WTC11 (cell line): Measurements from ENCODE around the gene INPP4B. TPM values are rescaled to one million over a fixed set of nuclear protein-coding genes. Genes with fewer than 3 reads are reported as not detected.

Source experiments
- ATAC-seq: fragments of 200-7000 bp; cut with Tn5 transposase; 2 replicates; pipeline ENCODE4 v1.10.0; 2021; ENCODE audit warnings: mild to moderate bottlenecking, moderate library complexity
- CTCF ChIA-PET: fragments of 300-600 bp; sonication (Branson Sonifier 250); formaldehyde crosslinking; loops from one replicate; lab custom pipeline; 2021; ENCODE audit warnings: antibody characterized with exemption; lab: Charles Lee
- POLR2A ChIA-PET: fragments of 350-600 bp; sonication (Branson Sonifier 250); formaldehyde crosslinking; loops from one replicate; lab custom pipeline; 2021; ENCODE audit warnings: antibody characterized with exemption; lab: Charles Lee
- DNase-seq: peaks from one replicate; pipeline ENCODE4 v3.0.0; 2021; ENCODE audit warnings: low spot score
- H3K27ac Mint-ChIP-seq: 2 replicates; pipeline ENCODE4 v1.8.0; 2021; ENCODE audit warnings: mixed read lengths
- H3K27me3 Mint-ChIP-seq: 2 replicates; pipeline ENCODE4 v1.8.0; 2021; ENCODE audit warnings: low read depth, mild to moderate bottlenecking, moderate library complexity, mixed read lengths
- H3K36me3 Mint-ChIP-seq: 2 replicates; pipeline ENCODE4 v1.8.0; 2021; ENCODE audit warnings: mixed read lengths
- H3K4me1 Mint-ChIP-seq: 2 replicates; pipeline ENCODE4 v1.8.0; 2022; ENCODE audit warnings: mixed read lengths
- H3K4me3 Mint-ChIP-seq: 2 replicates; pipeline ENCODE4 v1.8.0; 2021; ENCODE audit warnings: mild to moderate bottlenecking, moderate library complexity, mixed read lengths
- H3K9me3 Mint-ChIP-seq: 2 replicates; pipeline ENCODE4 v1.8.0; 2021; ENCODE audit warnings: mixed read lengths
- EMX1 ChIP-seq: fragments of 250-450 bp; sonication (Bioruptor Pico); IDR thresholded peaks from 2 replicates; pipeline ENCODE4 v1.8.0; 2021; ENCODE audit warnings: mild to moderate bottlenecking
- ESRRA ChIP-seq: sonication (generic); formaldehyde crosslinking; IDR thresholded peaks from 2 replicates; pipeline ENCODE4 v1.8.1; 2022; ENCODE audit warnings: mild to moderate bottlenecking, missing genetic modification reagents, borderline replicate concordance
- FOXK1 ChIP-seq: sonication (generic); formaldehyde crosslinking; IDR thresholded peaks from 2 replicates; pipeline ENCODE4 v1.8.0; 2022; ENCODE audit warnings: mild to moderate bottlenecking, moderate library complexity, missing genetic modification reagents
- GTF2I ChIP-seq: fragments of 250-450 bp; sonication (Bioruptor Pico); conservative IDR thresholded peaks from 2 replicates; pipeline ENCODE4 v1.4.0; 2021; ENCODE audit warnings: mild to moderate bottlenecking
- HMGA2 ChIP-seq: fragments of 250-450 bp; sonication (Bioruptor Pico); IDR thresholded peaks from 2 replicates; pipeline ENCODE4 v1.4.0; 2021; ENCODE audit warnings: mild to moderate bottlenecking, moderate library complexity
- JUN ChIP-seq: sonication (generic); formaldehyde crosslinking; IDR thresholded peaks from 2 replicates; pipeline ENCODE4 v1.8.0; 2023; ENCODE audit warnings: mild to moderate bottlenecking, missing genetic modification reagents
- KAT7 ChIP-seq: sonication (generic); formaldehyde crosslinking; IDR thresholded peaks from 2 replicates; pipeline ENCODE4 v1.8.1; 2023; ENCODE audit warnings: missing genetic modification reagents, mild to moderate bottlenecking, borderline replicate concordance
- MXD4 ChIP-seq: fragments of 250-450 bp; sonication (Bioruptor Pico); IDR thresholded peaks from 2 replicates; pipeline ENCODE4 v1.8.0; 2021; ENCODE audit warnings: mild to moderate bottlenecking, moderate library complexity, borderline replicate concordance
- MYBL2 ChIP-seq: sonication (generic); formaldehyde crosslinking; IDR thresholded peaks from 2 replicates; pipeline ENCODE4 v1.8.1; 2023; ENCODE audit warnings: mild to moderate bottlenecking, moderate library complexity, missing genetic modification reagents
- NFE2L1 ChIP-seq: sonication (generic); formaldehyde crosslinking; IDR thresholded peaks from 2 replicates; pipeline ENCODE4 v1.8.1; 2023; ENCODE audit warnings: missing genetic modification reagents
- NR1H2 ChIP-seq: sonication (generic); formaldehyde crosslinking; IDR thresholded peaks from 2 replicates; pipeline ENCODE4 v1.9.0; 2021; ENCODE audit warnings: mild to moderate bottlenecking, moderate library complexity, missing genetic modification reagents
- NR3C1 ChIP-seq: sonication (generic); formaldehyde crosslinking; conservative IDR thresholded peaks from 2 replicates; pipeline ENCODE4 v1.8.1; 2023; ENCODE audit warnings: low read depth, mild to moderate bottlenecking, missing genetic modification reagents
- PRRX2 ChIP-seq: fragments of 250-450 bp; sonication (Bioruptor Pico); IDR thresholded peaks from 2 replicates; pipeline ENCODE4 v1.8.0; 2021; ENCODE audit warnings: mild to moderate bottlenecking
- SMAD3 ChIP-seq: sonication (generic); formaldehyde crosslinking; IDR thresholded peaks from 2 replicates; pipeline ENCODE4 v1.8.0; 2022; ENCODE audit warnings: missing genetic modification reagents, mild to moderate bottlenecking, borderline replicate concordance
- SP1 ChIP-seq: sonication (generic); formaldehyde crosslinking; conservative IDR thresholded peaks from 2 replicates; pipeline ENCODE4 v1.8.1; 2022; ENCODE audit warnings: missing genetic modification reagents
- TEAD1 ChIP-seq: sonication (generic); formaldehyde crosslinking; IDR thresholded peaks from 2 replicates; pipeline ENCODE4 v1.8.0; 2022; ENCODE audit warnings: mild to moderate bottlenecking, missing genetic modification reagents
- ZNF219 ChIP-seq: sonication (generic); formaldehyde crosslinking; IDR thresholded peaks from 2 replicates; pipeline ENCODE4 v1.8.0; 2023; ENCODE audit warnings: missing genetic modification reagents, mild to moderate bottlenecking, borderline replicate concordance
- ZNF671 ChIP-seq: fragments of 250-450 bp; sonication (Bioruptor Pico); IDR thresholded peaks from 2 replicates; pipeline ENCODE4 v1.8.0; 2021; ENCODE audit warnings: mild to moderate bottlenecking
- total RNA-seq: library from RNA; stranded (reverse); gene quantifications from 3 replicates; pipeline ENCODE4 v1.2.3, GENCODE V29; 2021
- TF ChIP-seq, protein P1 (sequence below): sonication (generic); formaldehyde crosslinking; IDR thresholded peaks from 2 replicates; pipeline ENCODE4 v1.8.0; 2023; ENCODE audit warnings: mild to moderate bottlenecking, missing genetic modification reagents
- TF ChIP-seq, protein P2 (sequence below): sonication (generic); formaldehyde crosslinking; IDR thresholded peaks from 2 replicates; pipeline ENCODE4 v1.8.1; 2023; ENCODE audit warnings: mild to moderate bottlenecking, missing genetic modification reagents
- TF ChIP-seq, protein P3 (sequence below): fragments of 250-450 bp; sonication (Bioruptor Pico); IDR thresholded peaks from 2 replicates; pipeline ENCODE4 v1.8.0; 2021; ENCODE audit warnings: mild to moderate bottlenecking
- TF ChIP-seq, protein P4 (sequence below): sonication (generic); formaldehyde crosslinking; IDR thresholded peaks from 2 replicates; pipeline ENCODE4 v1.8.1; 2022; ENCODE audit warnings: missing genetic modification reagents, borderline replicate concordance
- TF ChIP-seq, protein P5 (sequence below): fragments of 250-450 bp; sonication (Bioruptor Pico); IDR thresholded peaks from 2 replicates; pipeline ENCODE4 v1.9.0; 2021; ENCODE audit warnings: moderate library complexity, mild to moderate bottlenecking, inconsistent platforms, borderline replicate concordance
- TF ChIP-seq, protein P6 (sequence below): sonication (generic); formaldehyde crosslinking; IDR thresholded peaks from 2 replicates; pipeline ENCODE4 v1.8.0; 2022; ENCODE audit warnings: mild to moderate bottlenecking, missing genetic modification reagents
- TF ChIP-seq, protein P7 (sequence below): sonication (generic); formaldehyde crosslinking; IDR thresholded peaks from 2 replicates; pipeline ENCODE4 v1.8.0; 2023; ENCODE audit warnings: missing genetic modification reagents, mild to moderate bottlenecking, borderline replicate concordance

Gene INPP4B
- total RNA-seq, 1 experiment from 2014 or later: 0.92 TPM

DNA sequence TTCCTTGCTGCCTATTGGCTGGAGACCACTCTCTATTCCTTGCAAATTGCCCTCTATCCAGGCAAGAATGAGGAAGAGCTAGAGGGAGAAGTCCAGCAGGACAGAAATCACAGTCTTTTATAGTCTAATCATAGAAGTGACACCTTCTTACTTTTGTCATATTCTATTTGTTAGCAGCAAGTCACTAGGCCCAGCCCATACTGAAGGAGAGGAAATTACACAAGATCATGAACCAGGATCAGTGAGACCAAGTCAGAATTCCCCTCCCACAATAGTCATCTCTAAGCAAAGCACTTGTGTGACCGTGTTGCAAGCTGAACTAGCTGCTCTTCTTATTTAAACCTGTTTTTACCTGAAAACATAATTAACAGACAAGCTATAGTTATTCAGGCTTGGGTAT, 317.7 kb downstream of the INPP4B start:
- H3K27me3 Mint-ChIP-seq: no peaks in the 10 kb centered on the region; the same call in 1 of the 2 replicates
- no peak for ATAC-seq
- ChIA-PET POLR2A (no interaction called here), CTCF (no interaction called here)
- H3K4me1 Mint-ChIP-seq: peaks cover 13% of the 10 kb centered on the region
- no peaks in the 10 kb centered on the region for H3K36me3 Mint-ChIP-seq
- no peak overlapping the region for H3K4me3 Mint-ChIP-seq
- H3K27ac Mint-ChIP-seq: no peak overlapping the region
- no peak for DNase-seq
- peaks cover 7% of the 10 kb centered on the region for H3K9me3 Mint-ChIP-seq
- TF ChIP-seq NR3C1 (CRISPR knock-in tag) (no peak), SMAD3 (CRISPR knock-in tag) (no peak), ZNF219 (CRISPR knock-in tag) (no peak), MYBL2 (CRISPR knock-in tag) (no peak), KAT7 (CRISPR knock-in tag) (no peak), MXD4 (no peak), NFE2L1 (CRISPR knock-in tag) (no peak), SP1 (no peak), FOXK1 (CRISPR knock-in tag) (no peak), JUN (CRISPR knock-in tag) (no peak), GTF2I (no peak)
- TF ChIP-seq, protein P1, sequence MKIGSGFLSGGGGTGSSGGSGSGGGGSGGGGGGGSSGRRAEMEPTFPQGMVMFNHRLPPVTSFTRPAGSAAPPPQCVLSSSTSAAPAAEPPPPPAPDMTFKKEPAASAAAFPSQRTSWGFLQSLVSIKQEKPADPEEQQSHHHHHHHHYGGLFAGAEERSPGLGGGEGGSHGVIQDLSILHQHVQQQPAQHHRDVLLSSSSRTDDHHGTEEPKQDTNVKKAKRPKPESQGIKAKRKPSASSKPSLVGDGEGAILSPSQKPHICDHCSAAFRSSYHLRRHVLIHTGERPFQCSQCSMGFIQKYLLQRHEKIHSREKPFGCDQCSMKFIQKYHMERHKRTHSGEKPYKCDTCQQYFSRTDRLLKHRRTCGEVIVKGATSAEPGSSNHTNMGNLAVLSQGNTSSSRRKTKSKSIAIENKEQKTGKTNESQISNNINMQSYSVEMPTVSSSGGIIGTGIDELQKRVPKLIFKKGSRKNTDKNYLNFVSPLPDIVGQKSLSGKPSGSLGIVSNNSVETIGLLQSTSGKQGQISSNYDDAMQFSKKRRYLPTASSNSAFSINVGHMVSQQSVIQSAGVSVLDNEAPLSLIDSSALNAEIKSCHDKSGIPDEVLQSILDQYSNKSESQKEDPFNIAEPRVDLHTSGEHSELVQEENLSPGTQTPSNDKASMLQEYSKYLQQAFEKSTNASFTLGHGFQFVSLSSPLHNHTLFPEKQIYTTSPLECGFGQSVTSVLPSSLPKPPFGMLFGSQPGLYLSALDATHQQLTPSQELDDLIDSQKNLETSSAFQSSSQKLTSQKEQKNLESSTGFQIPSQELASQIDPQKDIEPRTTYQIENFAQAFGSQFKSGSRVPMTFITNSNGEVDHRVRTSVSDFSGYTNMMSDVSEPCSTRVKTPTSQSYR (CRISPR knock-in tag): no peak
- TF ChIP-seq, protein P2, sequence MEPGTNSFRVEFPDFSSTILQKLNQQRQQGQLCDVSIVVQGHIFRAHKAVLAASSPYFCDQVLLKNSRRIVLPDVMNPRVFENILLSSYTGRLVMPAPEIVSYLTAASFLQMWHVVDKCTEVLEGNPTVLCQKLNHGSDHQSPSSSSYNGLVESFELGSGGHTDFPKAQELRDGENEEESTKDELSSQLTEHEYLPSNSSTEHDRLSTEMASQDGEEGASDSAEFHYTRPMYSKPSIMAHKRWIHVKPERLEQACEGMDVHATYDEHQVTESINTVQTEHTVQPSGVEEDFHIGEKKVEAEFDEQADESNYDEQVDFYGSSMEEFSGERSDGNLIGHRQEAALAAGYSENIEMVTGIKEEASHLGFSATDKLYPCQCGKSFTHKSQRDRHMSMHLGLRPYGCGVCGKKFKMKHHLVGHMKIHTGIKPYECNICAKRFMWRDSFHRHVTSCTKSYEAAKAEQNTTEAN (CRISPR knock-in tag): no peak
- TF ChIP-seq, protein P3, sequence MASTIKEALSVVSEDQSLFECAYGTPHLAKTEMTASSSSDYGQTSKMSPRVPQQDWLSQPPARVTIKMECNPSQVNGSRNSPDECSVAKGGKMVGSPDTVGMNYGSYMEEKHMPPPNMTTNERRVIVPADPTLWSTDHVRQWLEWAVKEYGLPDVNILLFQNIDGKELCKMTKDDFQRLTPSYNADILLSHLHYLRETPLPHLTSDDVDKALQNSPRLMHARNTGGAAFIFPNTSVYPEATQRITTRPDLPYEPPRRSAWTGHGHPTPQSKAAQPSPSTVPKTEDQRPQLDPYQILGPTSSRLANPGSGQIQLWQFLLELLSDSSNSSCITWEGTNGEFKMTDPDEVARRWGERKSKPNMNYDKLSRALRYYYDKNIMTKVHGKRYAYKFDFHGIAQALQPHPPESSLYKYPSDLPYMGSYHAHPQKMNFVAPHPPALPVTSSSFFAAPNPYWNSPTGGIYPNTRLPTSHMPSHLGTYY (CRISPR knock-in tag): no peak

DNA sequence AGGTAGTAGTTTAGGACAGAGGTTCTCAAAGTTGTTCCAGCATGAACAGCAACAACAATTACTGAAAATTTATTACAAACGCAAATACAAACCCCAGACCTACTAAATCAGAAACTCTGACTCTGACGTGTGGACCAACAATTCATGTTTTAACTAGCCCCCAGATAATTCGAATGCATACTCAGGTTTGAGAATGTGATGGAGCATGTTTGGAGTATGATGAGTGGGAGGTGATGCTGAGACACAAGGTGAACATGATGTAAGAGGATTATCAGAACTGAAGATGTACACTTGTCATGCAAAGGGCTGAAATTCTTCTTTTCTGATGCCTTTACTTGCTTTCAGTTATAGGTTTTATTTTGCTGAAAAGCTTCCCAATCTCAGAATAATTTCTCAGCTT, 323.0 kb downstream of the INPP4B start:
- no peak for DNase-seq
- Mint-ChIP-seq H3K4me1 (no peaks in the 10 kb centered on the region), H3K9me3 (peaks cover 5% of the 10 kb centered on the region), H3K27ac (no peak overlapping the region), H3K36me3 (no peaks in the 10 kb centered on the region), H3K27me3 (no peaks in the 10 kb centered on the region; the same call in 1 of the 2 replicates), H3K4me3 (no peak overlapping the region)
- ChIA-PET CTCF (no interaction called here), POLR2A (no interaction called here)
- ATAC-seq: no peak
- TF ChIP-seq, protein P4, sequence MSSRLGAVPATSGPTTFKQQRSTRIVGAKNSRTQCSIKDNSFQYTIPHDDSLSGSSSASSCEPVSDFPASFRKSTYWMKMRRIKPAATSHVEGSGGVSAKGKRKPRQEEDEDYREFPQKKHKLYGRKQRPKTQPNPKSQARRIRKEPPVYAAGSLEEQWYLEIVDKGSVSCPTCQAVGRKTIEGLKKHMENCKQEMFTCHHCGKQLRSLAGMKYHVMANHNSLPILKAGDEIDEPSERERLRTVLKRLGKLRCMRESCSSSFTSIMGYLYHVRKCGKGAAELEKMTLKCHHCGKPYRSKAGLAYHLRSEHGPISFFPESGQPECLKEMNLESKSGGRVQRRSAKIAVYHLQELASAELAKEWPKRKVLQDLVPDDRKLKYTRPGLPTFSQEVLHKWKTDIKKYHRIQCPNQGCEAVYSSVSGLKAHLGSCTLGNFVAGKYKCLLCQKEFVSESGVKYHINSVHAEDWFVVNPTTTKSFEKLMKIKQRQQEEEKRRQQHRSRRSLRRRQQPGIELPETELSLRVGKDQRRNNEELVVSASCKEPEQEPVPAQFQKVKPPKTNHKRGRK (CRISPR knock-in tag): no peak
- TF ChIP-seq NR1H2 (CRISPR knock-in tag) (no peak), TEAD1 (CRISPR knock-in tag) (no peak), HMGA2 (no peak), PRRX2 (no peak), EMX1 (CRISPR knock-in tag) (no peak), GTF2I (no peak), ZNF671 (CRISPR knock-in tag) (no peak), ESRRA (no peak), MXD4 (no peak)
- TF ChIP-seq, protein P5, sequence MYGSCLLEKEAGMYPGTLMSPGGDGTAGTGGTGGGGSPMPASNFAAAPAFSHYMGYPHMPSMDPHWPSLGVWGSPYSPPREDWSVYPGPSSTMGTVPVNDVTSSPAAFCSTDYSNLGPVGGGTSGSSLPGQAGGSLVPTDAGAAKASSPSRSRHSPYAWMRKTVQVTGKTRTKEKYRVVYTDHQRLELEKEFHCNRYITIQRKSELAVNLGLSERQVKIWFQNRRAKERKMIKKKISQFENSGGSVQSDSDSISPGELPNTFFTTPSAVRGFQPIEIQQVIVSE (CRISPR knock-in tag): no peak
- TF ChIP-seq, protein P6, sequence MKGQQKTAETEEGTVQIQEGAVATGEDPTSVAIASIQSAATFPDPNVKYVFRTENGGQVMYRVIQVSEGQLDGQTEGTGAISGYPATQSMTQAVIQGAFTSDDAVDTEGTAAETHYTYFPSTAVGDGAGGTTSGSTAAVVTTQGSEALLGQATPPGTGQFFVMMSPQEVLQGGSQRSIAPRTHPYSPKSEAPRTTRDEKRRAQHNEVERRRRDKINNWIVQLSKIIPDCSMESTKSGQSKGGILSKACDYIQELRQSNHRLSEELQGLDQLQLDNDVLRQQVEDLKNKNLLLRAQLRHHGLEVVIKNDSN: no peak
- TF ChIP-seq, protein P7, sequence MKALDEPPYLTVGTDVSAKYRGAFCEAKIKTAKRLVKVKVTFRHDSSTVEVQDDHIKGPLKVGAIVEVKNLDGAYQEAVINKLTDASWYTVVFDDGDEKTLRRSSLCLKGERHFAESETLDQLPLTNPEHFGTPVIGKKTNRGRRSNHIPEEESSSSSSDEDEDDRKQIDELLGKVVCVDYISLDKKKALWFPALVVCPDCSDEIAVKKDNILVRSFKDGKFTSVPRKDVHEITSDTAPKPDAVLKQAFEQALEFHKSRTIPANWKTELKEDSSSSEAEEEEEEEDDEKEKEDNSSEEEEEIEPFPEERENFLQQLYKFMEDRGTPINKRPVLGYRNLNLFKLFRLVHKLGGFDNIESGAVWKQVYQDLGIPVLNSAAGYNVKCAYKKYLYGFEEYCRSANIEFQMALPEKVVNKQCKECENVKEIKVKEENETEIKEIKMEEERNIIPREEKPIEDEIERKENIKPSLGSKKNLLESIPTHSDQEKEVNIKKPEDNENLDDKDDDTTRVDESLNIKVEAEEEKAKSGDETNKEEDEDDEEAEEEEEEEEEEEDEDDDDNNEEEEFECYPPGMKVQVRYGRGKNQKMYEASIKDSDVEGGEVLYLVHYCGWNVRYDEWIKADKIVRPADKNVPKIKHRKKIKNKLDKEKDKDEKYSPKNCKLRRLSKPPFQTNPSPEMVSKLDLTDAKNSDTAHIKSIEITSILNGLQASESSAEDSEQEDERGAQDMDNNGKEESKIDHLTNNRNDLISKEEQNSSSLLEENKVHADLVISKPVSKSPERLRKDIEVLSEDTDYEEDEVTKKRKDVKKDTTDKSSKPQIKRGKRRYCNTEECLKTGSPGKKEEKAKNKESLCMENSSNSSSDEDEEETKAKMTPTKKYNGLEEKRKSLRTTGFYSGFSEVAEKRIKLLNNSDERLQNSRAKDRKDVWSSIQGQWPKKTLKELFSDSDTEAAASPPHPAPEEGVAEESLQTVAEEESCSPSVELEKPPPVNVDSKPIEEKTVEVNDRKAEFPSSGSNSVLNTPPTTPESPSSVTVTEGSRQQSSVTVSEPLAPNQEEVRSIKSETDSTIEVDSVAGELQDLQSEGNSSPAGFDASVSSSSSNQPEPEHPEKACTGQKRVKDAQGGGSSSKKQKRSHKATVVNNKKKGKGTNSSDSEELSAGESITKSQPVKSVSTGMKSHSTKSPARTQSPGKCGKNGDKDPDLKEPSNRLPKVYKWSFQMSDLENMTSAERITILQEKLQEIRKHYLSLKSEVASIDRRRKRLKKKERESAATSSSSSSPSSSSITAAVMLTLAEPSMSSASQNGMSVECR (CRISPR knock-in tag): no peak
